Measurements from ENCODE around the gene PTPRO. TPM values are rescaled to one million over a fixed set of nuclear protein-coding genes. Genes with fewer than 3 reads are reported as not detected.

PTPRO gene
- total RNA-seq, 1 experiment from 2014 or later: 2.8 TPM

GRCh38 chr12:15530361-15530760 lies 208.1 kb downstream of the PTPRO start:
- Histone ChIP-seq H3K4me1 (ENCODE audit: insufficient read depth, low read length, poor library complexity, severe bottlenecking) (peaks cover 7% of the 10 kb centered on the region), H3K4me3 (ENCODE audit: low read depth, low read length, poor library complexity, severe bottlenecking) (no peak overlapping the region), H3K36me3 (ENCODE audit: insufficient read depth, low read length, poor library complexity, severe bottlenecking) (no peaks in the 10 kb centered on the region), H3K27ac (ENCODE audit: low read depth, low read length, poor library complexity, severe bottlenecking) (no peak overlapping the region), H3K9me3 (ENCODE audit: low read depth, low read length, poor library complexity, severe bottlenecking) (no peaks in the 10 kb centered on the region), H3K27me3 (replicated peaks; ENCODE audit: insufficient read depth, low read depth, low read length, poor library complexity) (no peaks in the 10 kb centered on the region)
- no peak for DNase-seq (ENCODE audit: low spot score)
- CTCF ChIA-PET: no interaction called here
- intact Hi-C loops (cut with micrococcal nuclease; ENCODE audit: unreplicated experiment): no loop called here
- POLR2A ChIA-PET (ENCODE audit: low non-redundant PET): no interaction called here
- BruUV-seq (replicated peaks): no TSS peak
- TF ChIP-seq EZH2 (IDR thresholded peaks at IDR 0.05; ENCODE audit: borderline replicate concordance, low read depth, low read length, poor library complexity, severe bottlenecking): no peak
- TF ChIP-seq, protein P1, sequence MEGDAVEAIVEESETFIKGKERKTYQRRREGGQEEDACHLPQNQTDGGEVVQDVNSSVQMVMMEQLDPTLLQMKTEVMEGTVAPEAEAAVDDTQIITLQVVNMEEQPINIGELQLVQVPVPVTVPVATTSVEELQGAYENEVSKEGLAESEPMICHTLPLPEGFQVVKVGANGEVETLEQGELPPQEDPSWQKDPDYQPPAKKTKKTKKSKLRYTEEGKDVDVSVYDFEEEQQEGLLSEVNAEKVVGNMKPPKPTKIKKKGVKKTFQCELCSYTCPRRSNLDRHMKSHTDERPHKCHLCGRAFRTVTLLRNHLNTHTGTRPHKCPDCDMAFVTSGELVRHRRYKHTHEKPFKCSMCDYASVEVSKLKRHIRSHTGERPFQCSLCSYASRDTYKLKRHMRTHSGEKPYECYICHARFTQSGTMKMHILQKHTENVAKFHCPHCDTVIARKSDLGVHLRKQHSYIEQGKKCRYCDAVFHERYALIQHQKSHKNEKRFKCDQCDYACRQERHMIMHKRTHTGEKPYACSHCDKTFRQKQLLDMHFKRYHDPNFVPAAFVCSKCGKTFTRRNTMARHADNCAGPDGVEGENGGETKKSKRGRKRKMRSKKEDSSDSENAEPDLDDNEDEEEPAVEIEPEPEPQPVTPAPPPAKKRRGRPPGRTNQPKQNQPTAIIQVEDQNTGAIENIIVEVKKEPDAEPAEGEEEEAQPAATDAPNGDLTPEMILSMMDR (conservative IDR thresholded peaks at IDR 0.05; ENCODE audit: low read depth, low read length): no peak

DNA sequence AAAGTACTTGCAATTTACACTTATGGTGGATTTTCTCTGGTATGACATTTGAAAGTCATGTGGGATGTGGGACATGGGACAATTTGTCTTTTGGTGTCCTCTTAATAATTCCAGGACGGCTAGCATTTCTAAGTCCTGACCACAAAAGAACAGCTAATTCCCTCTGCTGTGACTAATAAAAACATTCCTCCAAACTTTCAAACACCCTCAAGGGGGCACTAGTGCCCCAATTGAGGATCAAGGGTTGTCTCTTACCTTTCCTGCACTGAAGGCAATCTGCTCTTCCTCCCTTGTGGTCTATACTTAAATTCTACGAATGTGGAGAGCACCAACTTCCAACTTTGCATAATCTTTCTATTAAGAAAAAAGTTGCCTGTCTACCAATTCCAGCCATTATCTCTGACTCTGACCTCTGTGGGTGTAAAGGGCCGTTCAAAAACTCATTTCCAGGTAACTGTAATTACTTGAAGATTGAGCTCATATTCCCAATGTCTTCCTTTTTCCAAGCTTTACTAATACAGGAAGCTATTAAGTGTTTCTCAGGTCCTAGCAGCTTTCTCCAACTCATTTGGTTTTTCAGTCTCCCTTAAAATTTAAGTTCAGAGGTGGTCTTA lies 210.2 kb downstream of the PTPRO start:
- peak; percentile 84 for DNase-seq (ENCODE audit: low spot score)
- intact Hi-C loops (cut with micrococcal nuclease; ENCODE audit: unreplicated experiment): loop anchor here (1.0 kb wide), 2 partner anchors 52 to 324 kb away; no protein-coding TSS in a partner anchor
- H3K4me1 ChIP-seq (ENCODE audit: insufficient read depth, low read length, poor library complexity, severe bottlenecking): no peaks in the 10 kb centered on the region
- H3K27me3 ChIP-seq (replicated peaks; ENCODE audit: insufficient read depth, low read depth, low read length, poor library complexity): no peaks in the 10 kb centered on the region
- CTCF ChIA-PET: interaction anchor here (0.6 to 2.1 kb wide), 6 partner anchors 52 to 367 kb away, joined by 3 to 32 read pairs (median 3); no protein-coding TSS in a partner anchor
- H3K27ac ChIP-seq (ENCODE audit: low read depth, low read length, poor library complexity, severe bottlenecking): no peak overlapping the region
- BruUV-seq (replicated peaks): no TSS peak
- POLR2A ChIA-PET (ENCODE audit: low non-redundant PET): no interaction called here
- no peak for TF ChIP-seq EZH2 (IDR thresholded peaks at IDR 0.05; ENCODE audit: borderline replicate concordance, low read depth, low read length, poor library complexity, severe bottlenecking)
- TF ChIP-seq, protein P1 (conservative IDR thresholded peaks at IDR 0.05; ENCODE audit: low read depth, low read length): peak; percentile 70
- H3K36me3 ChIP-seq (ENCODE audit: insufficient read depth, low read length, poor library complexity, severe bottlenecking): no peaks in the 10 kb centered on the region
- H3K4me3 ChIP-seq (ENCODE audit: low read depth, low read length, poor library complexity, severe bottlenecking): no peak overlapping the region
- no peaks in the 10 kb centered on the region for H3K9me3 ChIP-seq (ENCODE audit: low read depth, low read length, poor library complexity, severe bottlenecking)

DNA sequence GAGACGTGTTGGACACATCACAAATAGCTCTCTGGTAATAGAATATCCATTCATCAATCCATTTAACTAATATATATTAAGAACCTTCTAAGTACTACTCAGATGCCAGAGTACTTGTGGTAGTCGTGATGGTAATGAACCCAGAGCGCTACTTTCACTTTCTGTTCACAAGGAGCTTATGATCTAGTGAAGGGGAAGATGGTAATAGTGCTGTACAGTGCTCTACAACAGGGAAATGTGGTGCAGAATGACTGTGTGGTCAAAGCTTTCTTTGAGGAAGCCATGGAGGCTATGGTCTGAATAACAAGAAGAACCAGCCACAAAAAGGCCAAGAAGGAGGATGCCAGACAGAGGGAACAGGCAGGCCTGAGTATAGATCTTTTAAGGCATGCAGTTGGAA lies 212.0 kb downstream of the PTPRO start:
- ChIA-PET POLR2A (ENCODE audit: low non-redundant PET) (interaction anchor here (0.6 kb wide), 2 partner anchors 151 to 229 kb away, joined by 3 read pairs; no protein-coding TSS in a partner anchor), CTCF (interaction anchor here (0.6 to 1.0 kb wide), 2 partner anchors 50 to 322 kb away, joined by 3 to 4 read pairs; no protein-coding TSS in a partner anchor)
- Histone ChIP-seq H3K27me3 (replicated peaks; ENCODE audit: insufficient read depth, low read depth, low read length, poor library complexity) (no peaks in the 10 kb centered on the region), H3K4me1 (ENCODE audit: insufficient read depth, low read length, poor library complexity, severe bottlenecking) (no peaks in the 10 kb centered on the region), H3K9me3 (ENCODE audit: low read depth, low read length, poor library complexity, severe bottlenecking) (no peaks in the 10 kb centered on the region), H3K4me3 (ENCODE audit: low read depth, low read length, poor library complexity, severe bottlenecking) (no peak overlapping the region), H3K27ac (ENCODE audit: low read depth, low read length, poor library complexity, severe bottlenecking) (no peak overlapping the region), H3K36me3 (ENCODE audit: insufficient read depth, low read length, poor library complexity, severe bottlenecking) (no peaks in the 10 kb centered on the region)
- no peak for TF ChIP-seq EZH2 (IDR thresholded peaks at IDR 0.05; ENCODE audit: borderline replicate concordance, low read depth, low read length, poor library complexity, severe bottlenecking)
- TF ChIP-seq, protein P1 (conservative IDR thresholded peaks at IDR 0.05; ENCODE audit: low read depth, low read length): no peak
- no peak for DNase-seq (ENCODE audit: low spot score)
- intact Hi-C loops (cut with micrococcal nuclease; ENCODE audit: unreplicated experiment): no loop called here
- no TSS peak for BruUV-seq (replicated peaks)

Measured in A673 (cell line).